HG03103 (cell line): Measurements from ENCODE around the gene CDH18.

Experiments used
- ATAC-seq: cut with Tn5 transposase; IDR thresholded peaks from one replicate; pipeline ENCODE4 v1.9.1; 2021; ENCODE audit warnings: low read depth; ENCODE audit not compliant: unreplicated experiment

The CDH18 gene

GRCh38 chr5:19928562-19929421 is 59.2 kb downstream of the CDH18 start:
- ATAC-seq = no peak

GRCh38 chr5:19927919-19928318 is 60.1 kb downstream of the CDH18 start:
- ATAC-seq = no peak

- ATAC-seq = no peak
Observed at GRCh38 chr5:19927170-19927569, 60.8 kb downstream of the CDH18 start.

GRCh38 chr5:19923742-19924141 is 64.3 kb downstream of the CDH18 start:
- ATAC-seq = no peak

GRCh38 chr5:19920761-19921160 is 67.2 kb downstream of the CDH18 start:
- no peak for ATAC-seq

- no peak for ATAC-seq
Observed at GRCh38 chr5:19918780-19919179, 69.2 kb downstream of the CDH18 start.

GRCh38 chr5:19917588-19918122 is 70.3 kb downstream of the CDH18 start:
- ATAC-seq = no peak

GRCh38 chr5:19910136-19910535 is 77.9 kb downstream of the CDH18 start:
- ATAC-seq = no peak

- ATAC-seq = no peak
Observed at GRCh38 chr5:19904766-19905165, 83.2 kb downstream of the CDH18 start.

- ATAC-seq = no peak
Observed at GRCh38 chr5:19903611-19904010, 84.4 kb downstream of the CDH18 start.

- ATAC-seq = no peak
Observed at GRCh38 chr5:19902316-19902934, 85.6 kb downstream of the CDH18 start.

- ATAC-seq = no peak
Observed at GRCh38 chr5:19900269-19900668, 87.7 kb downstream of the CDH18 start.

- no peak for ATAC-seq
Observed at GRCh38 chr5:19891658-19892057, 96.3 kb downstream of the CDH18 start.

- no peak for ATAC-seq
Observed at GRCh38 chr5:19886123-19886917, 101.7 kb downstream of the CDH18 start.

GRCh38 chr5:19885040-19885824 is 102.8 kb downstream of the CDH18 start:
- ATAC-seq = no peak

- ATAC-seq = no peak
Observed at GRCh38 chr5:19880859-19881436, 107.1 kb downstream of the CDH18 start.

GRCh38 chr5:19880458-19880857 is 107.5 kb downstream of the CDH18 start:
- no peak for ATAC-seq

- no peak for ATAC-seq
Observed at GRCh38 chr5:19874811-19875210, 113.2 kb downstream of the CDH18 start.

- no peak for ATAC-seq
Observed at GRCh38 chr5:19866090-19866450, 121.9 kb downstream of the CDH18 start.
